K562 (cell line): Measurements from ENCODE around the gene PRPF18. TPM values are rescaled to one million over a fixed set of nuclear protein-coding genes. Genes with fewer than 3 reads are reported as not detected.

Experiments
- ATAC-seq: fragments of 200-7000 bp; cut with Tn5 transposase; 3 replicates; pipeline ENCODE4 v1.9.1; 2020; ENCODE audit warnings: moderate library complexity
- BruUV-seq: library from RNA; stranded (reverse); fragments of 400-500 nt; replicated peaks from 2 replicates; lab custom pipeline; 2021; lab: Mats Ljungman, UMichigan
- CTCF ChIA-PET: fragments of 300-600 bp; formaldehyde crosslinking; extraction: SDS; loops from one replicate; lab custom pipeline; 2021; ENCODE audit warnings: low intra/inter-chr PET ratio; lab: Yijun Ruan, JAX
- POLR2A ChIA-PET: fragments of 300-600, 350-650 bp; sonication (Branson Sonifier 250); formaldehyde crosslinking; extraction: SDS; loops from one replicate; lab custom pipeline; 2021; ENCODE audit warnings: antibody characterized with exemption, inconsistent platforms; lab: Yijun Ruan, JAX
- DNase-seq, 4 experiments: peaks; one replicate each; pipeline versions ENCODE4 v3.0.0 to v3.0.0-alpha.2; 2011 to 2018; ENCODE audit warnings: low spot score in 3 of 4, mixed read lengths in 3 of 4; ENCODE audit errors: extremely low read depth in 1 of 4
- FAIRE-seq: peaks from 2 replicates; lab custom pipeline; 2011; peaks lifted over from hg19 to GRCh38; lab: Jason Lieb, UNC
- H2AFZ ChIP-seq: 2 replicates; pipeline ENCODE4 v1.6.0; 2011; ENCODE audit warnings: low read depth, low read length, control low read depth, inconsistent platforms
- H3K27ac ChIP-seq: fragments of 200-600 bp; 3 replicates; pipeline ENCODE4 v1.8.0; 2011; ENCODE audit warnings: low read depth, mild to moderate bottlenecking, control low read depth, inconsistent platforms, low read length, moderate library complexity, mixed read lengths; ENCODE audit errors: extremely low read depth
- H3K27me3 ChIP-seq, 2 experiments: fragments of 300-600 bp in 1 of 2; 2 replicates in 1 of 2; 3 replicates in 1 of 2; pipeline versions ENCODE4 v1.6.0 to v1.8.0; 2011; ENCODE audit warnings: inconsistent platforms in 2 of 2, low read length in 2 of 2, mild to moderate bottlenecking in 1 of 2, mixed read lengths in 1 of 2, moderate library complexity in 1 of 2; ENCODE audit not compliant: control insufficient read depth in 2 of 2, insufficient read depth in 2 of 2
- H3K36me3 ChIP-seq: fragments of 300-600 bp; 3 replicates; pipeline ENCODE4 v1.8.0; 2011; ENCODE audit warnings: mild to moderate bottlenecking, low read length, inconsistent platforms; ENCODE audit not compliant: control insufficient read depth, insufficient read depth
- H3K4me1 ChIP-seq, 2 experiments: fragments of 200-600 bp in 1 of 2; replicated peaks in 1 of 2; 2 replicates in 1 of 2; 3 replicates in 1 of 2; pipeline versions ENCODE4 v1.5.1 to v1.8.0; 2011; ENCODE audit warnings: inconsistent platforms in 2 of 2, low read length in 2 of 2, mild to moderate bottlenecking in 1 of 2, mixed read lengths in 1 of 2, moderate library complexity in 1 of 2; ENCODE audit not compliant: control insufficient read depth in 2 of 2, insufficient read depth in 2 of 2
- H3K4me2 ChIP-seq: 2 replicates; pipeline ENCODE4 v1.6.1; 2011; ENCODE audit warnings: low read length, control low read depth, inconsistent platforms, mixed read lengths; ENCODE audit not compliant: insufficient read depth
- H3K4me3 ChIP-seq: fragments of 200-600 bp; sonication (generic), shearing (Covaris generic); 2 replicates; pipeline ENCODE4 v1.5.1; 2016; ENCODE audit warnings: control low read depth, inconsistent platforms
- H3K79me2 ChIP-seq: fragments of 200-600 bp; 3 replicates; pipeline ENCODE4 v1.8.0; 2011; ENCODE audit warnings: low read length, inconsistent platforms; ENCODE audit not compliant: control insufficient read depth, insufficient read depth
- H3K9ac ChIP-seq, 2 experiments: 2 replicates each; pipeline versions ENCODE4 v1.6.0 to v1.6.1; 2011; ENCODE audit warnings: low read depth in 2 of 2, low read length in 2 of 2, control low read depth in 1 of 2, inconsistent platforms in 1 of 2, mild to moderate bottlenecking in 1 of 2, mixed read lengths in 1 of 2; ENCODE audit not compliant: insufficient read depth in 1 of 2
- H3K9me1 ChIP-seq: one replicate; pipeline ENCODE4 v1.6.0; 2011; ENCODE audit warnings: inconsistent platforms, mild to moderate bottlenecking, low read length, moderate library complexity; ENCODE audit not compliant: control insufficient read depth, insufficient read depth
- H3K9me3 ChIP-seq: replicated peaks from 2 replicates; pipeline ENCODE4 v1.5.1; 2011; ENCODE audit warnings: low read depth, low read length, inconsistent platforms; ENCODE audit not compliant: control insufficient read depth, insufficient read depth
- H4K20me1 ChIP-seq: replicated peaks from 2 replicates; pipeline ENCODE4 v1.6.1; 2011; ENCODE audit warnings: low read length, inconsistent platforms, mixed read lengths; ENCODE audit not compliant: control insufficient read depth, insufficient read depth
- ASH1L ChIP-seq: fragments of 450-650 bp; IDR thresholded peaks from 2 replicates; pipeline ENCODE4 v1.6.1; 2018; ENCODE audit warnings: borderline replicate concordance, mild to moderate bottlenecking, low read depth; ENCODE audit not compliant: partially characterized antibody
- BCL6 ChIP-seq: fragments of 250-450 bp; sonication (Bioruptor Pico); IDR thresholded peaks from 2 replicates; pipeline ENCODE4 v1.4.0; 2020
- C11orf30 ChIP-seq: fragments of 450-650 bp; IDR thresholded peaks from 2 replicates; pipeline ENCODE4 v1.6.1; 2016; ENCODE audit warnings: low read depth, mild to moderate bottlenecking
- COPS2 ChIP-seq: fragments of 450-650 bp; conservative IDR thresholded peaks from 2 replicates; pipeline ENCODE4 v1.6.1; 2016; ENCODE audit warnings: mild to moderate bottlenecking, moderate library complexity
- EP400 ChIP-seq: fragments of 450-650 bp; IDR thresholded peaks from 2 replicates; pipeline ENCODE4 v1.6.1; 2017; ENCODE audit warnings: antibody characterized with exemption, mild to moderate bottlenecking, moderate library complexity
- FOXK1 ChIP-seq: sonication (generic); formaldehyde crosslinking; IDR thresholded peaks from 2 replicates; pipeline ENCODE4 v1.8.0; 2022; ENCODE audit warnings: missing genetic modification reagents, mild to moderate bottlenecking, borderline replicate concordance
- HNRNPLL ChIP-seq: fragments of 200-400 bp; formaldehyde crosslinking; IDR thresholded peaks from 2 replicates; pipeline ENCODE4 v1.6.1; 2017; ENCODE audit warnings: low read length, low read depth, mild to moderate bottlenecking; ENCODE audit not compliant: poor library complexity, severe bottlenecking
- IFI16 ChIP-seq: fragments of 250-450 bp; sonication (Bioruptor Pico); IDR thresholded peaks from 2 replicates; pipeline ENCODE4 v2.1.2; 2022; ENCODE audit warnings: mild to moderate bottlenecking, inconsistent platforms
- MAFF ChIP-seq: IDR thresholded peaks from 2 replicates; pipeline ENCODE4 v1.6.1; 2012; ENCODE audit warnings: low read length, improper control_type of control experiment
- POLR2B ChIP-seq: fragments of 450-650 bp; IDR thresholded peaks from 2 replicates; pipeline ENCODE4 v1.6.1; 2018; ENCODE audit warnings: low read depth; ENCODE audit not compliant: partially characterized antibody
- SIRT6 ChIP-seq: IDR thresholded peaks from one replicate; pipeline ENCODE4 v1.6.1; 2012; ENCODE audit warnings: low read depth, mild to moderate bottlenecking, control low read depth, inconsistent platforms, low read length, moderate library complexity
- TBL1XR1 ChIP-seq, 2 experiments: IDR thresholded peaks; 2 replicates each; pipeline ENCODE4 v1.6.1; 2012; ENCODE audit warnings: improper control_type of control experiment in 2 of 2, low read length in 2 of 2, mild to moderate bottlenecking in 1 of 2
- TGIF2 ChIP-seq: sonication (generic); formaldehyde crosslinking; IDR thresholded peaks from 2 replicates; pipeline ENCODE4 v1.8.1; 2022; ENCODE audit warnings: mild to moderate bottlenecking, missing genetic modification reagents, moderate library complexity
- TOE1 ChIP-seq, 2 experiments: fragments of 450-650 bp in 1 of 2; sonication (generic) in 1 of 2; formaldehyde crosslinking in 1 of 2; IDR thresholded peaks; 2 replicates each; pipeline versions ENCODE4 v1.7.1 to v1.8.0; 2016 to 2022; ENCODE audit warnings: borderline replicate concordance in 2 of 2, mild to moderate bottlenecking in 2 of 2, antibody characterized with exemption in 1 of 2, inconsistent platforms in 1 of 2, low read depth in 1 of 2, missing genetic modification reagents in 1 of 2, moderate library complexity in 1 of 2
- ZNF174 ChIP-seq: fragments of 250-450 bp; sonication (Bioruptor Pico); IDR thresholded peaks from 2 replicates; pipeline ENCODE4 v1.4.0; 2020; ENCODE audit warnings: mild to moderate bottlenecking
- ZNF316 ChIP-seq: fragments of 450-650 bp; IDR thresholded peaks from 2 replicates; pipeline ENCODE4 v1.6.1; 2016
- WGBS: fragments of 100-300 bp; shearing (Covaris generic); methylation state at CpG from one replicate; pipeline ENCODE4 v1.1.6; 2016; ENCODE audit warnings: low coverage, mixed read lengths; ENCODE audit not compliant: insufficient coverage; ENCODE audit errors: missing lambda C conversion rate; 5-methylcytosine and 5-hydroxymethylcytosine counted together
- in situ Hi-C: fragments of 300-500 bp; cut with MboI; formaldehyde crosslinking; loops from 4 replicates; pipeline ENCODE4 v1.15.0; 2018; ENCODE audit warnings: inconsistent platforms, mixed read lengths
- intact Hi-C: fragments of 100-400 bp; cut with micrococcal nuclease; formaldehyde crosslinking; loops from 2 replicates; pipeline ENCODE4 v1.14.2; 2022
- polyA plus RNA-seq, 8 experiments: library from polyadenylated mRNA; depleted of rRNA in 4 of 8; stranded (reverse) in 5 of 8; unstranded in 3 of 8; fragments of >200 nt; fragmentation: Nextera tagmentation in 2 of 8; fragmentation: Illumina TruSeq in 1 of 8; extraction: Ambion mirVana in 2 of 8; extraction: Trizol in 1 of 8; gene quantifications; 2 replicates each; pipeline versions ENCODE4 v1.2.1 to v1.2.3, GENCODE V29; 2011 to 2014; ENCODE audit warnings: inconsistent platforms in 1 of 8, missing spikeins in 1 of 8
- total RNA-seq, 7 experiments: library from RNA; depleted of rRNA in 6 of 7; stranded (reverse); fragments of >200 nt in 6 of 7; fragmentation: Illumina TruSeq in 2 of 7; extraction: Trizol in 2 of 7; gene quantifications; 2 replicates each; pipeline versions ENCODE4 v1.2.1 to v1.2.3, GENCODE V29; 2011 to 2021; ENCODE audit warnings: low replicate concordance in 1 of 7
- TF ChIP-seq, protein P1 (sequence below): fragments of 250-450 bp; sonication (Bioruptor Pico); IDR thresholded peaks from 2 replicates; pipeline ENCODE4 v1.8.0; 2021; ENCODE audit warnings: borderline replicate concordance, mild to moderate bottlenecking, moderate library complexity; ENCODE audit not compliant: poor library complexity, severe bottlenecking
- TF ChIP-seq, protein P2 (sequence below): IDR thresholded peaks from 2 replicates; pipeline ENCODE4 v1.6.1; 2011; ENCODE audit warnings: borderline replicate concordance, low read depth, mild to moderate bottlenecking, moderate library complexity, low read length; ENCODE audit not compliant: insufficient read depth, poor library complexity, severe bottlenecking
- TF ChIP-seq, protein P3 (sequence below): sonication (generic); formaldehyde crosslinking; IDR thresholded peaks from 2 replicates; pipeline ENCODE4 v1.4.0; 2020; ENCODE audit warnings: mild to moderate bottlenecking, missing genetic modification reagents

The PRPF18 gene
- total and polyA plus RNA-seq, 9 of the 15 experiments (the other 6 are each of a cell fraction or from before 2014, with no cell fraction given): 14.0 to 30.6 (median 23.1) TPM

DNA sequence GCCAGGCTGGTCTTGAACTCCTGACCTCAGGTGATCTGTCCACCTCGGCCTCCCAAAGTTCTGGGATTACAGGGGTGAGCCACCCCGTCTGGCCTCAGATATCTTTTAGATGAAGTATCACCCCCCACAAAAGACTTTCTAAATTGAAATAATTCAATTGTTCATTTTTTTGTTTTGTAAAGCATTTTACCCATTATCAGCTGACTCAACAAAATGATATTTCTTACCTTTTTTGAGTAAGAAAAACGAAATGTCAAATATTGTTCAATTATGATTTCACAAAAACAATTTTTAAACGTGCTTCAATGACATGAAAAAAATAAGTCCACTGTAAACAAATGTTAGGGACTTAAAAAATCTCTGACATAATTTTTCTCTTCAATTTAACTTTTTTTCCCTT, 822 bp upstream of the PRPF18 start:
- no TSS peak for BruUV-seq
- Histone ChIP-seq H3K79me2 (peaks cover 12% of the 10 kb centered on the region; the same call in 2 of the 3 replicates), H3K27ac (no peak overlapping the region), H3K9ac (no peak overlapping the region), H2AFZ (no peak overlapping the region), H3K27me3 (0 out of 5 replicates have a peak, but pooled peaks cover 3 to 5% of the 10 kb centered on the region in 2 experiments), H3K9me1 (no peaks in the 10 kb centered on the region), H3K36me3 (no peaks in the 10 kb centered on the region; the same call in 2 of the 3 replicates), H3K4me3 (no peak overlapping the region), H3K4me2 (no peak overlapping the region), H4K20me1 (peaks cover 3% of the 10 kb centered on the region; the same call in 1 of the 2 replicates), H3K9me3 (no peaks in the 10 kb centered on the region), H3K4me1 (peaks cover 0 to 11% of the 10 kb centered on the region in 2 experiments; a peak in 2 of 5 replicates)
- in situ Hi-C loops: no loop called here
- WGBS: 8% methylated on average over 4 of the region's 4 CpGs
- intact Hi-C loops: no loop called here
- FAIRE-seq (no peak), DNase-seq (no peak), ATAC-seq (no peak)
- ChIA-PET POLR2A (interaction anchor here (0.9 kb wide), 1 partner anchor 10 kb away, joined by 4 read pairs; no protein-coding TSS in a partner anchor), CTCF (interaction anchor here (0.6 to 1.7 kb wide), 4 partner anchors 118 to 425 kb away, joined by 3 to 5 read pairs (median 4); partner anchors contain the start of gene MCM10)
- TF ChIP-seq BCL6 (CRISPR knock-in tag) (no peak), C11orf30 (peak; percentile 77), TGIF2 (no peak), POLR2B (no peak), HNRNPLL (no peak), SIRT6 (no peak), IFI16 (CRISPR knock-in tag) (no peak), MAFF (peak; percentile 59; the same call in 1 of the 2 replicates), EP400 (no peak), TOE1 (IDR thresholded peaks at IDR 0.05; ENCODE audit: borderline replicate concordance) (no peak), TOE1 (CRISPR knock-in tag; IDR thresholded peaks at IDR 0.05; ENCODE audit: borderline replicate concordance, low read depth) (no peak), COPS2 (no peak), FOXK1 (CRISPR knock-in tag) (no peak), ASH1L (no peak), TBL1XR1 (IDR thresholded peaks at IDR 0.05; ENCODE audit: low read length in 2 of 2) (no peak), ZNF174 (CRISPR knock-in tag) (no peak), ZNF316 (peak; percentile 91)
- TF ChIP-seq, protein P1, sequence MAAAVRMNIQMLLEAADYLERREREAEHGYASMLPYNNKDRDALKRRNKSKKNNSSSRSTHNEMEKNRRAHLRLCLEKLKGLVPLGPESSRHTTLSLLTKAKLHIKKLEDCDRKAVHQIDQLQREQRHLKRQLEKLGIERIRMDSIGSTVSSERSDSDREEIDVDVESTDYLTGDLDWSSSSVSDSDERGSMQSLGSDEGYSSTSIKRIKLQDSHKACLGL (CRISPR knock-in tag): no peak
- TF ChIP-seq, protein P2, sequence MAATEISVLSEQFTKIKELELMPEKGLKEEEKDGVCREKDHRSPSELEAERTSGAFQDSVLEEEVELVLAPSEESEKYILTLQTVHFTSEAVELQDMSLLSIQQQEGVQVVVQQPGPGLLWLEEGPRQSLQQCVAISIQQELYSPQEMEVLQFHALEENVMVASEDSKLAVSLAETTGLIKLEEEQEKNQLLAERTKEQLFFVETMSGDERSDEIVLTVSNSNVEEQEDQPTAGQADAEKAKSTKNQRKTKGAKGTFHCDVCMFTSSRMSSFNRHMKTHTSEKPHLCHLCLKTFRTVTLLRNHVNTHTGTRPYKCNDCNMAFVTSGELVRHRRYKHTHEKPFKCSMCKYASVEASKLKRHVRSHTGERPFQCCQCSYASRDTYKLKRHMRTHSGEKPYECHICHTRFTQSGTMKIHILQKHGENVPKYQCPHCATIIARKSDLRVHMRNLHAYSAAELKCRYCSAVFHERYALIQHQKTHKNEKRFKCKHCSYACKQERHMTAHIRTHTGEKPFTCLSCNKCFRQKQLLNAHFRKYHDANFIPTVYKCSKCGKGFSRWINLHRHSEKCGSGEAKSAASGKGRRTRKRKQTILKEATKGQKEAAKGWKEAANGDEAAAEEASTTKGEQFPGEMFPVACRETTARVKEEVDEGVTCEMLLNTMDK: no peak
- TF ChIP-seq, protein P3, sequence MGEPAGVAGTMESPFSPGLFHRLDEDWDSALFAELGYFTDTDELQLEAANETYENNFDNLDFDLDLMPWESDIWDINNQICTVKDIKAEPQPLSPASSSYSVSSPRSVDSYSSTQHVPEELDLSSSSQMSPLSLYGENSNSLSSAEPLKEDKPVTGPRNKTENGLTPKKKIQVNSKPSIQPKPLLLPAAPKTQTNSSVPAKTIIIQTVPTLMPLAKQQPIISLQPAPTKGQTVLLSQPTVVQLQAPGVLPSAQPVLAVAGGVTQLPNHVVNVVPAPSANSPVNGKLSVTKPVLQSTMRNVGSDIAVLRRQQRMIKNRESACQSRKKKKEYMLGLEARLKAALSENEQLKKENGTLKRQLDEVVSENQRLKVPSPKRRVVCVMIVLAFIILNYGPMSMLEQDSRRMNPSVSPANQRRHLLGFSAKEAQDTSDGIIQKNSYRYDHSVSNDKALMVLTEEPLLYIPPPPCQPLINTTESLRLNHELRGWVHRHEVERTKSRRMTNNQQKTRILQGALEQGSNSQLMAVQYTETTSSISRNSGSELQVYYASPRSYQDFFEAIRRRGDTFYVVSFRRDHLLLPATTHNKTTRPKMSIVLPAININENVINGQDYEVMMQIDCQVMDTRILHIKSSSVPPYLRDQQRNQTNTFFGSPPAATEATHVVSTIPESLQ (CRISPR knock-in tag): no peak
